ENCODE data around the gene CDC42EP1. TPM values are rescaled to one million over a fixed set of nuclear protein-coding genes. Genes with fewer than 3 reads are reported as not detected.

The CDC42EP1 gene
- total RNA-seq, 2 donors from 2014 or later, result 66.1 to 97.0 TPM

GRCh38 chr22:37610480-37611129 lies 50.3 kb downstream of the CDC42EP1 start:
- intact Hi-C loops (cut with DNase I), result no loop called here
- TF ChIP-seq CTCF (IDR thresholded peaks at IDR 0.05), result no peak
- Histone ChIP-seq H3K27me3 (no peaks in the 10 kb centered on the region), H3K9me3 (no peaks in the 10 kb centered on the region), H3K27ac (peak overlapping the region; percentile 94), H3K4me1 (peaks cover 7% of the 10 kb centered on the region), H3K4me3 (peak overlapping the region; percentile 90), H3K9ac (ENCODE audit: low read depth in 2 of 2, low read length in 2 of 2) (peak overlapping the region in 1 of 2 donors; percentile 51), H3K36me3 (no peaks in the 10 kb centered on the region)
- peak; percentile 80 for DNase-seq

- DNase-seq, result no peak
- H3K36me3 ChIP-seq, result no peaks in the 10 kb centered on the region
- H3K4me3 ChIP-seq, result no peak overlapping the region
- no peak for TF ChIP-seq CTCF (IDR thresholded peaks at IDR 0.05)
- intact Hi-C loops (cut with DNase I), result no loop called here
- no peak overlapping the region for H3K27ac ChIP-seq
- peaks cover 7% of the 10 kb centered on the region for H3K4me1 ChIP-seq
- peak overlapping the region in 1 of 2 donors; percentile 51 for H3K9ac ChIP-seq (ENCODE audit: low read depth in 2 of 2, low read length in 2 of 2)
- H3K27me3 ChIP-seq, result no peaks in the 10 kb centered on the region
- no peaks in the 10 kb centered on the region for H3K9me3 ChIP-seq
Measured at GRCh38 chr22:37611207-37611606, 50.9 kb downstream of the CDC42EP1 start.

GRCh38 chr22:37616201-37617083 lies 56.2 kb downstream of the CDC42EP1 start:
- no peak for TF ChIP-seq CTCF (IDR thresholded peaks at IDR 0.05)
- no peaks in the 10 kb centered on the region for H3K27me3 ChIP-seq
- intact Hi-C loops (cut with DNase I), result no loop called here
- H3K4me3 ChIP-seq, result no peak overlapping the region
- H3K27ac ChIP-seq, result no peak overlapping the region
- H3K9ac ChIP-seq (ENCODE audit: low read depth in 2 of 2, low read length in 2 of 2), result no peak overlapping the region
- H3K4me1 ChIP-seq, result no peaks in the 10 kb centered on the region
- H3K9me3 ChIP-seq, result no peaks in the 10 kb centered on the region
- DNase-seq, result no peak
- no peaks in the 10 kb centered on the region for H3K36me3 ChIP-seq

- no peak overlapping the region for H3K27ac ChIP-seq
- H3K9me3 ChIP-seq, result no peaks in the 10 kb centered on the region
- H3K9ac ChIP-seq (ENCODE audit: low read depth in 2 of 2, low read length in 2 of 2), result no peak overlapping the region
- intact Hi-C loops (cut with DNase I), result no loop called here
- no peak overlapping the region for H3K4me3 ChIP-seq
- H3K27me3 ChIP-seq, result no peaks in the 10 kb centered on the region
- no peak for TF ChIP-seq CTCF (IDR thresholded peaks at IDR 0.05)
- no peak for DNase-seq
- no peaks in the 10 kb centered on the region for H3K4me1 ChIP-seq
- H3K36me3 ChIP-seq, result no peaks in the 10 kb centered on the region
Measured at GRCh38 chr22:37617431-37617830, 57.2 kb downstream of the CDC42EP1 start.

GRCh38 chr22:37618072-37618656 lies 57.9 kb downstream of the CDC42EP1 start:
- Histone ChIP-seq H3K27ac (no peak overlapping the region), H3K9me3 (no peaks in the 10 kb centered on the region), H3K4me1 (no peaks in the 10 kb centered on the region), H3K4me3 (no peak overlapping the region), H3K27me3 (no peaks in the 10 kb centered on the region), H3K36me3 (no peaks in the 10 kb centered on the region), H3K9ac (ENCODE audit: low read depth in 2 of 2, low read length in 2 of 2) (no peak overlapping the region)
- no peak for TF ChIP-seq CTCF (IDR thresholded peaks at IDR 0.05)
- intact Hi-C loops (cut with DNase I), result no loop called here
- DNase-seq, result no peak
